Loucy (cell line): ENCODE results near the gene MYL7.

Experiments
- CTCF ChIP-seq: fragments of 200-600 bp; sonication (generic); conservative IDR thresholded peaks from 2 replicates; pipeline ENCODE4 v1.5.1; 2014; ENCODE audit warnings: mild to moderate bottlenecking, antibody characterized with exemption, low read length
- EZH2phosphoT487 ChIP-seq: fragments of 200-600 bp; IDR thresholded peaks from 2 replicates; pipeline ENCODE4 v1.6.1; 2018; ENCODE audit warnings: antibody characterized with exemption, mild to moderate bottlenecking, moderate library complexity, borderline replicate concordance

- TF ChIP-seq CTCF (no peak), EZH2phosphoT487 (no peak)
Observed at GRCh38 chr7:44132039-44132438, 9.1 kb downstream of the MYL7 start.
